Measurements from ENCODE around the gene NCAM1.

The NCAM1 gene

GRCh38 chr11:113119074-113119473 lies 157.9 kb downstream of the NCAM1 start:
- no peak overlapping the region for H3K9ac ChIP-seq (ENCODE audit: low read length)
- H3K9me3 ChIP-seq (ENCODE audit: low read length), result no peaks in the 10 kb centered on the region
- no peaks in the 10 kb centered on the region for H3K27me3 ChIP-seq (ENCODE audit: control insufficient read depth in 1 of 2, insufficient read depth in 2 of 2, low read length in 2 of 2)
- H3K4me3 ChIP-seq (ENCODE audit: low read depth in 1 of 2, low read length in 2 of 2), result no peak overlapping the region
- H3K27ac ChIP-seq (ENCODE audit: low read depth, low read length), result no peak overlapping the region
- peaks cover 21% of the 10 kb centered on the region for H3K4me1 ChIP-seq (ENCODE audit: insufficient read depth, low read length)
- H3K36me3 ChIP-seq (ENCODE audit: insufficient read depth, low read length), result no peaks in the 10 kb centered on the region

DNA sequence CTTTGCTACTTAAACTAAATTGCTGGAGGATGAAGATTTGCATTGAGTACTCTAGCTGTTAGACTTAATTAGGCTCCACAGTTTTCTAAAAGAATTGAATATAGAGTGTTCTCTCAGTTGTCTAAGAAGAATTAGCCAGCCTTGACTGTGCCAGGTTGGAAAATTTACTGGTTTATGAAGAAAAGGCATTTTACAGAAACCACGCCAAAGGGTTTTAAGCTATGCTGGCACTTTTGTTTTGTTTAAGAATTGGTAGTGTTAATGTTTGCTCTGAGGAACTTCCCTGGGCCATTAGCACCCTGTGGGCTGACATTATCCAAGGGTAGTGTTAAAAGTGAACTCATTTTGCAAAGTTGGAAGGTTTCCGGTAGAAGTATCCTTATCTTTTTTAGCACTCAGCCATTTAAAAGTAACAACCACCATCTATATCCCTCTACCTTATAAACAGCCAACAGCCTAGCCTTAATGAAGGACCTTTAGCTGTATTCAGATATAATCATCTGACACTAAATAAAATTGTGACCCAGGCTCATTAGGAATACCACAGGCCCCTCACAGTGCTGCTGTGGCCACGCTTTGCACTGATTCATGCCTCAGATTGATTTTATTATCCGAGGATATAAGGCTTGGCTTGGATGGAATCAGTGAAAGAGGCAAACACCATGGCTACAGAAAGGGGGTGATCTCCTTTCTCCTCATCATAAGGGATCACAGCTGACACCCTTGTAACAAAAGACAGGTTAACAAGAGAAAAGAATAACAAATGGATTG lies 158.9 kb downstream of the NCAM1 start:
- H3K27me3 ChIP-seq (ENCODE audit: control insufficient read depth in 1 of 2, insufficient read depth in 2 of 2, low read length in 2 of 2), result no peaks in the 10 kb centered on the region
- peaks cover 13% of the 10 kb centered on the region for H3K4me1 ChIP-seq (ENCODE audit: insufficient read depth, low read length)
- H3K9ac ChIP-seq (ENCODE audit: low read length), result no peak overlapping the region
- no peak overlapping the region for H3K27ac ChIP-seq (ENCODE audit: low read depth, low read length)
- no peaks in the 10 kb centered on the region for H3K36me3 ChIP-seq (ENCODE audit: insufficient read depth, low read length)
- H3K4me3 ChIP-seq (ENCODE audit: low read depth in 1 of 2, low read length in 2 of 2), result no peak overlapping the region
- H3K9me3 ChIP-seq (ENCODE audit: low read length), result no peaks in the 10 kb centered on the region

GRCh38 chr11:113121746-113122145 lies 160.5 kb downstream of the NCAM1 start:
- H3K27ac ChIP-seq (ENCODE audit: low read depth, low read length), result no peak overlapping the region
- no peaks in the 10 kb centered on the region for H3K36me3 ChIP-seq (ENCODE audit: insufficient read depth, low read length)
- H3K4me1 ChIP-seq (ENCODE audit: insufficient read depth, low read length), result peaks cover 13% of the 10 kb centered on the region
- no peak overlapping the region for H3K9ac ChIP-seq (ENCODE audit: low read length)
- no peaks in the 10 kb centered on the region for H3K9me3 ChIP-seq (ENCODE audit: low read length)
- no peak overlapping the region for H3K4me3 ChIP-seq (ENCODE audit: low read depth in 1 of 2, low read length in 2 of 2)
- H3K27me3 ChIP-seq (ENCODE audit: control insufficient read depth in 1 of 2, insufficient read depth in 2 of 2, low read length in 2 of 2), result no peaks in the 10 kb centered on the region

- Histone ChIP-seq H3K9me3 (ENCODE audit: low read length) (no peaks in the 10 kb centered on the region), H3K27me3 (ENCODE audit: control insufficient read depth in 1 of 2, insufficient read depth in 2 of 2, low read length in 2 of 2) (no peaks in the 10 kb centered on the region), H3K4me3 (ENCODE audit: low read depth in 1 of 2, low read length in 2 of 2) (no peak overlapping the region), H3K36me3 (ENCODE audit: insufficient read depth, low read length) (no peaks in the 10 kb centered on the region), H3K9ac (ENCODE audit: low read length) (no peak overlapping the region), H3K4me1 (ENCODE audit: insufficient read depth, low read length) (peaks cover 13% of the 10 kb centered on the region), H3K27ac (ENCODE audit: low read depth, low read length) (no peak overlapping the region)
Measured at GRCh38 chr11:113124006-113124405, 162.8 kb downstream of the NCAM1 start.

- H3K9me3 ChIP-seq (ENCODE audit: low read length), result no peaks in the 10 kb centered on the region
- H3K36me3 ChIP-seq (ENCODE audit: insufficient read depth, low read length), result no peaks in the 10 kb centered on the region
- peaks cover 8% of the 10 kb centered on the region for H3K4me1 ChIP-seq (ENCODE audit: insufficient read depth, low read length)
- no peaks in the 10 kb centered on the region for H3K27me3 ChIP-seq (ENCODE audit: control insufficient read depth in 1 of 2, insufficient read depth in 2 of 2, low read length in 2 of 2)
- no peak overlapping the region for H3K4me3 ChIP-seq (ENCODE audit: low read depth in 1 of 2, low read length in 2 of 2)
- H3K9ac ChIP-seq (ENCODE audit: low read length), result no peak overlapping the region
- H3K27ac ChIP-seq (ENCODE audit: low read depth, low read length), result no peak overlapping the region
Measured at GRCh38 chr11:113124578-113124977, 163.4 kb downstream of the NCAM1 start.

DNA sequence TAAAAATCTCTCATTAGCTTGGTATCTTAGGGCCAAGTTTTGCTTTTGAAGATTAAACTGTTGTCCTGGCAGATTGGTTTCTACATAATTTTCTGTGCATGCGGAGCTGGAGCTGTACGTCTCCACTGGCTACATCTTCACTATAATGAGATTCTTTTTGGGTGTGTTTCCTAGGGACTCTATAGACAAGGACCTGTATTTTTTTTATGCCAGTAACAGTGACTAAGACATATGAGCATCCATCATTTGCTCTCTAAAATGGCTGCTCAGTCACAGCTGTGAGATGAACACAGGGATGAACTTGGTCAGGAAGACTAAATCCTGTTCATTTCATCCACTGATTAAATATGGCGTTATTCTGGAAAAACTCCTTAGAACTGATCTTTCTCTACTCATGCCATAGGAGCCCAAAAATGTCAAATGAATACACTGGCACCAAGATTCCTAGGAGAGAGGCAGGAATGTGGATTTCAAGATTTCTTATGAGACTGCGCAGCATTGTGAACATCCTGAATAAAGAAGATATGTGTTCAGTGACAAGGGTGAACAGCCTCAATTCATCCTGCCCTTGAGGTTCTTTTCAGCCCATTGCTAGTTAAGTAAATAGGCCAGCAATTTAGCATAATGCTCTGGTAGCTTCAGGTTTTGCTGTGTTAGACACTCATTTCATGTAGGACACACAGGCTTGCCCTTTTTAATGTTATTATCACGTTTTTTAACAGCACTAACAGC lies 168.2 kb downstream of the NCAM1 start:
- Histone ChIP-seq H3K9me3 (ENCODE audit: low read length) (no peaks in the 10 kb centered on the region), H3K4me3 (ENCODE audit: low read depth in 1 of 2, low read length in 2 of 2) (no peak overlapping the region), H3K9ac (ENCODE audit: low read length) (no peak overlapping the region), H3K27ac (ENCODE audit: low read depth, low read length) (no peak overlapping the region), H3K4me1 (ENCODE audit: insufficient read depth, low read length) (peaks cover 21% of the 10 kb centered on the region), H3K36me3 (ENCODE audit: insufficient read depth, low read length) (no peaks in the 10 kb centered on the region), H3K27me3 (ENCODE audit: control insufficient read depth in 1 of 2, insufficient read depth in 2 of 2, low read length in 2 of 2) (no peaks in the 10 kb centered on the region)

GRCh38 chr11:113131036-113131775 lies 170.0 kb downstream of the NCAM1 start:
- H3K27ac ChIP-seq (ENCODE audit: low read depth, low read length), result no peak overlapping the region
- H3K9me3 ChIP-seq (ENCODE audit: low read length), result no peaks in the 10 kb centered on the region
- H3K4me1 ChIP-seq (ENCODE audit: insufficient read depth, low read length), result peaks cover 21% of the 10 kb centered on the region
- H3K36me3 ChIP-seq (ENCODE audit: insufficient read depth, low read length), result no peaks in the 10 kb centered on the region
- no peak overlapping the region for H3K9ac ChIP-seq (ENCODE audit: low read length)
- H3K27me3 ChIP-seq (ENCODE audit: control insufficient read depth in 1 of 2, insufficient read depth in 2 of 2, low read length in 2 of 2), result no peaks in the 10 kb centered on the region
- no peak overlapping the region for H3K4me3 ChIP-seq (ENCODE audit: low read depth in 1 of 2, low read length in 2 of 2)

- Histone ChIP-seq H3K9ac (ENCODE audit: low read length) (no peak overlapping the region), H3K9me3 (ENCODE audit: low read length) (no peaks in the 10 kb centered on the region), H3K36me3 (ENCODE audit: insufficient read depth, low read length) (no peaks in the 10 kb centered on the region), H3K27me3 (ENCODE audit: control insufficient read depth in 1 of 2, insufficient read depth in 2 of 2, low read length in 2 of 2) (no peaks in the 10 kb centered on the region), H3K4me3 (ENCODE audit: low read depth in 1 of 2, low read length in 2 of 2) (no peak overlapping the region), H3K27ac (ENCODE audit: low read depth, low read length) (no peak overlapping the region), H3K4me1 (ENCODE audit: insufficient read depth, low read length) (peaks cover 21% of the 10 kb centered on the region)
Measured at GRCh38 chr11:113133071-113133470, 171.9 kb downstream of the NCAM1 start.

GRCh38 chr11:113134626-113135025 lies 173.4 kb downstream of the NCAM1 start:
- no peaks in the 10 kb centered on the region for H3K27me3 ChIP-seq (ENCODE audit: control insufficient read depth in 1 of 2, insufficient read depth in 2 of 2, low read length in 2 of 2)
- no peaks in the 10 kb centered on the region for H3K9me3 ChIP-seq (ENCODE audit: low read length)
- H3K4me3 ChIP-seq (ENCODE audit: low read depth in 1 of 2, low read length in 2 of 2), result no peak overlapping the region

DNA sequence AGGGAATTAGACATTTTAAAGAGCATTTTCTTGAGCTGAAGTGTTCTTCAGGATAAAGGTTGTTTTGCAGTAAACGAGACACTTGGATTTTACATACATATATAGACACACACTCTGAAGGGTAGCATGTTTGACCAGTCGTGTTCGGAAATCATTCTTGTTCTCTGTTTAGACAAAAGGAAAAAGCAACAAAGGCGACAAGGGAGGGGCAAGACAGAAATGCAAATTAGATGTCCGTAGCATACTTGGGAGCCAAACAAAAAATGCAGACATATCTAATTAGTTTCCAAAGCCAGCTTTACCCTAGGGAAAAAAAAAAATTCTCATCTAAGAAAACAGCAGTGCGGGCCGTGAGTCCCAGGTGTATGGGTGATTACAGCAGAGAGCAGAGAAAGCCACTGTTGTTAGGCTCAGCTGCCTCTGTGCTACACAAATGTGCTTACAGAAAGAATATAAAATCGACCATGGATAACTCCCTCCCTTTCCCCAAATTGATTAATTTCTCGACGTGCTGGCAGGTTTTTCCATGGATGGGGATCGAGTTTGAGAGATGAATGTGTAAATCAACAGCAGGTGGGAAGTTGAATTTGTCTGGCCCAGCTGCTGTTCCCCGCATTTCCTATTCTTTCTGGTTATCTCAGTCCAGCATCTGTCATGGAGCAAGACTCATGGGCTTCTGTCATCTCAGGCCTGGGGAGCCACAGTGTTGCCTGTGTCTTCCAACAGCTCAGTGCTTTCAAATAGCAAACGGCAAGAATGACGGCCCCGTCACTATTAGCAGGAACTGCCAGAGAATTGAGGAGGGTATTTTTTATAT lies 176.7 kb downstream of the NCAM1 start:
- Histone ChIP-seq H3K4me3 (ENCODE audit: low read depth in 1 of 2, low read length in 2 of 2) (no peak overlapping the region), H3K27ac (ENCODE audit: low read depth, low read length) (no peak overlapping the region), H3K4me1 (ENCODE audit: insufficient read depth, low read length) (peaks cover 8% of the 10 kb centered on the region), H3K36me3 (ENCODE audit: insufficient read depth, low read length) (no peaks in the 10 kb centered on the region), H3K27me3 (ENCODE audit: control insufficient read depth in 1 of 2, insufficient read depth in 2 of 2, low read length in 2 of 2) (no peaks in the 10 kb centered on the region), H3K9ac (ENCODE audit: low read length) (no peak overlapping the region), H3K9me3 (ENCODE audit: low read length) (no peaks in the 10 kb centered on the region)

More at GRCh38 chr11:113134626-113135025, 173.4 kb downstream of the NCAM1 start:
- H3K36me3 ChIP-seq (ENCODE audit: insufficient read depth, low read length), result no peaks in the 10 kb centered on the region
- H3K9ac ChIP-seq (ENCODE audit: low read length), result no peak overlapping the region
- peaks cover 21% of the 10 kb centered on the region for H3K4me1 ChIP-seq (ENCODE audit: insufficient read depth, low read length)
- no peak overlapping the region for H3K27ac ChIP-seq (ENCODE audit: low read depth, low read length)

- H3K36me3 ChIP-seq (ENCODE audit: insufficient read depth, low read length), result no peaks in the 10 kb centered on the region
- no peak overlapping the region for H3K4me3 ChIP-seq (ENCODE audit: low read depth in 1 of 2, low read length in 2 of 2)
- no peaks in the 10 kb centered on the region for H3K4me1 ChIP-seq (ENCODE audit: insufficient read depth, low read length)
- H3K27me3 ChIP-seq (ENCODE audit: control insufficient read depth in 1 of 2, insufficient read depth in 2 of 2, low read length in 2 of 2), result no peaks in the 10 kb centered on the region
- H3K9me3 ChIP-seq (ENCODE audit: low read length), result no peaks in the 10 kb centered on the region
- H3K27ac ChIP-seq (ENCODE audit: low read depth, low read length), result no peak overlapping the region
- H3K9ac ChIP-seq (ENCODE audit: low read length), result no peak overlapping the region
Measured at GRCh38 chr11:113138731-113139130, 177.5 kb downstream of the NCAM1 start.

Data from muscle layer of colon (tissue), 2 donors.